ENCODE data around the gene OR2J2. TPM values are rescaled to one million over a fixed set of nuclear protein-coding genes. Genes with fewer than 3 reads are reported as not detected.
"Not testable (repeated sequence)": the region's sequence is repeated elsewhere in the genome, so short reads cannot be mapped to it uniquely, and the experiment has no call there.

Gene OR2J2
- total RNA-seq, result not detected
- polyA plus RNA-seq, result not detected
- 0 to 0.09 (median 0) reads per million in 6 experiments for total RNA-seq

- ATAC-seq, H3K4me1 Mint-ChIP-seq, POLR2A ChIA-PET, H3K27ac Mint-ChIP-seq, H3K4me3 Mint-ChIP-seq, H3K36me3 Mint-ChIP-seq, H3K9me3 Mint-ChIP-seq, DNase-seq: not testable (repeated sequence)
- H3K27me3 Mint-ChIP-seq, result peaks cover 18 to 56% (median 25%) of the 10 kb centered on the region in 5 donors
Measured at GRCh38 chr6:29170607-29171006, at the start of gene OR2J2. OR2J2 (plus strand) TSS chr6:29170907; CDS start chr6:29173636, 2,729 bp downstream.

- H3K4me3 Mint-ChIP-seq, result no peak overlapping the region
- POLR2A ChIA-PET, result no interaction called here
- DNase-seq, result peak in 1 of 10 donors; percentile 55
- no peak overlapping the region for H3K27ac Mint-ChIP-seq
- H3K4me1 Mint-ChIP-seq, result no peaks in the 10 kb centered on the region
- H3K27me3 Mint-ChIP-seq, result peaks cover 24 to 57% (median 31%) of the 10 kb centered on the region in 5 donors
- ATAC-seq, result no peak
- H3K36me3 Mint-ChIP-seq, result no peaks in the 10 kb centered on the region
- no peaks in the 10 kb centered on the region for H3K9me3 Mint-ChIP-seq
Measured at GRCh38 chr6:29129326-29130012, 41.2 kb upstream of the OR2J2 start.

- no peak for DNase-seq
- Mint-ChIP-seq H3K4me1 (no peaks in the 10 kb centered on the region), H3K4me3 (no peak overlapping the region), H3K9me3 (no peaks in the 10 kb centered on the region), H3K36me3 (no peaks in the 10 kb centered on the region), H3K27me3 (peaks cover 29 to 62% (median 33%) of the 10 kb centered on the region in 5 donors), H3K27ac (no peak overlapping the region)
- ATAC-seq, result no peak
- POLR2A ChIA-PET, result no interaction called here
Measured at GRCh38 chr6:29130644-29131043, 40.1 kb upstream of the OR2J2 start.

- no peak overlapping the region for H3K27ac Mint-ChIP-seq
- H3K4me1 Mint-ChIP-seq, result no peaks in the 10 kb centered on the region
- H3K36me3 Mint-ChIP-seq, result no peaks in the 10 kb centered on the region
- H3K27me3 Mint-ChIP-seq, result peaks cover 26 to 54% (median 32%) of the 10 kb centered on the region in 5 donors
- ATAC-seq, result no peak
- POLR2A ChIA-PET, result no interaction called here
- no peak for DNase-seq
- H3K9me3 Mint-ChIP-seq, result no peaks in the 10 kb centered on the region
- H3K4me3 Mint-ChIP-seq, result no peak overlapping the region
Measured at GRCh38 chr6:29131691-29132090, 39.0 kb upstream of the OR2J2 start.

- peaks cover 11 to 32% (median 23%) of the 10 kb centered on the region in 5 donors for H3K27me3 Mint-ChIP-seq
- H3K9me3 Mint-ChIP-seq, result peaks cover 0 to 5% (median 0%) of the 10 kb centered on the region in 9 donors
- no peak overlapping the region for H3K4me3 Mint-ChIP-seq
- ATAC-seq (no peak), DNase-seq (no peak)
- no peaks in the 10 kb centered on the region for H3K36me3 Mint-ChIP-seq
- H3K27ac Mint-ChIP-seq, result no peak overlapping the region
- POLR2A ChIA-PET, result no interaction called here
- no peaks in the 10 kb centered on the region for H3K4me1 Mint-ChIP-seq
Measured at GRCh38 chr6:29137724-29138123, 33.0 kb upstream of the OR2J2 start.

- DNase-seq (no peak), ATAC-seq (no peak)
- Mint-ChIP-seq H3K9me3 (peaks cover 0 to 20% (median 4%) of the 10 kb centered on the region in 9 donors), H3K27ac (no peak overlapping the region), H3K4me3 (no peak overlapping the region), H3K27me3 (peaks cover 8 to 31% (median 20%) of the 10 kb centered on the region in 5 donors), H3K36me3 (peaks cover 0 to 5% (median 5%) of the 10 kb centered on the region in 3 donors), H3K4me1 (no peaks in the 10 kb centered on the region)
- POLR2A ChIA-PET, result no interaction called here
Measured at GRCh38 chr6:29141606-29142005, 29.1 kb upstream of the OR2J2 start.

- POLR2A ChIA-PET, result no interaction called here
- Mint-ChIP-seq H3K27me3 (peaks cover 8 to 36% (median 20%) of the 10 kb centered on the region in 5 donors), H3K9me3 (peaks cover 0 to 20% (median 4%) of the 10 kb centered on the region in 9 donors), H3K36me3 (peaks cover 0 to 5% (median 5%) of the 10 kb centered on the region in 3 donors), H3K27ac (no peak overlapping the region), H3K4me3 (no peak overlapping the region), H3K4me1 (no peaks in the 10 kb centered on the region)
- no peak for ATAC-seq
- DNase-seq, result no peak
Measured at GRCh38 chr6:29142309-29142708, 28.4 kb upstream of the OR2J2 start.

- ATAC-seq, result no peak
- Mint-ChIP-seq H3K4me3 (no peak overlapping the region), H3K4me1 (no peaks in the 10 kb centered on the region), H3K27me3 (peaks cover 17 to 52% (median 23%) of the 10 kb centered on the region in 5 donors), H3K9me3 (peaks cover 11 to 39% (median 14%) of the 10 kb centered on the region in 9 donors), H3K27ac (no peak overlapping the region), H3K36me3 (peaks cover 0 to 16% (median 5%) of the 10 kb centered on the region in 3 donors)
- DNase-seq, result no peak
- POLR2A ChIA-PET, result no interaction called here
Measured at GRCh38 chr6:29146179-29146578, 24.5 kb upstream of the OR2J2 start.

- peaks cover 0 to 16% (median 5%) of the 10 kb centered on the region in 3 donors for H3K36me3 Mint-ChIP-seq
- peaks cover 23 to 53% (median 27%) of the 10 kb centered on the region in 5 donors for H3K27me3 Mint-ChIP-seq
- POLR2A ChIA-PET, result no interaction called here
- ATAC-seq, result no peak
- no peak overlapping the region for H3K4me3 Mint-ChIP-seq
- H3K27ac Mint-ChIP-seq, result no peak overlapping the region
- no peaks in the 10 kb centered on the region for H3K4me1 Mint-ChIP-seq
- no peak for DNase-seq
- H3K9me3 Mint-ChIP-seq, result peaks cover 10 to 38% (median 14%) of the 10 kb centered on the region in 9 donors
Measured at GRCh38 chr6:29147074-29147473, 23.6 kb upstream of the OR2J2 start.

GRCh38 chr6:29149444-29149843 is 21.3 kb upstream of the OR2J2 start:
- DNase-seq, H3K27ac Mint-ChIP-seq, ATAC-seq, POLR2A ChIA-PET, H3K4me1 Mint-ChIP-seq, H3K4me3 Mint-ChIP-seq: not testable (repeated sequence)
- Mint-ChIP-seq H3K9me3 (peaks cover 7 to 29% (median 11%) of the 10 kb centered on the region in 9 donors), H3K27me3 (peaks cover 32 to 70% (median 37%) of the 10 kb centered on the region in 5 donors), H3K36me3 (peaks cover 0 to 14% (median 0%) of the 10 kb centered on the region in 3 donors)

GRCh38 chr6:29153083-29153482 is 17.6 kb upstream of the OR2J2 start:
- peaks cover 36 to 69% (median 43%) of the 10 kb centered on the region in 5 donors for H3K27me3 Mint-ChIP-seq
- POLR2A ChIA-PET, result no interaction called here
- ATAC-seq (no peak), DNase-seq (no peak)
- no peak overlapping the region for H3K4me3 Mint-ChIP-seq
- H3K9me3 Mint-ChIP-seq, result peaks cover 6 to 35% (median 15%) of the 10 kb centered on the region in 9 donors
- H3K36me3 Mint-ChIP-seq, result peaks cover 0 to 15% (median 0%) of the 10 kb centered on the region in 3 donors
- no peak overlapping the region for H3K27ac Mint-ChIP-seq
- H3K4me1 Mint-ChIP-seq, result no peaks in the 10 kb centered on the region

- Mint-ChIP-seq H3K9me3 (peaks cover 0 to 19% (median 5%) of the 10 kb centered on the region in 9 donors), H3K27me3 (peaks cover 29 to 66% (median 33%) of the 10 kb centered on the region in 5 donors)
- POLR2A ChIA-PET, DNase-seq, H3K4me3 Mint-ChIP-seq, H3K36me3 Mint-ChIP-seq, H3K4me1 Mint-ChIP-seq, H3K27ac Mint-ChIP-seq, ATAC-seq: not testable (repeated sequence)
Measured at GRCh38 chr6:29155182-29155581, 15.5 kb upstream of the OR2J2 start.

GRCh38 chr6:29159922-29160321 is 10.8 kb upstream of the OR2J2 start:
- not testable (repeated sequence) for H3K4me1 Mint-ChIP-seq, ATAC-seq
- peaks cover 34 to 90% (median 42%) of the 10 kb centered on the region in 5 donors for H3K27me3 Mint-ChIP-seq

More at GRCh38 chr6:29159922-29160321, 10.8 kb upstream of the OR2J2 start:
- DNase-seq, H3K27ac Mint-ChIP-seq, H3K4me3 Mint-ChIP-seq, H3K36me3 Mint-ChIP-seq, POLR2A ChIA-PET: not testable (repeated sequence)
- H3K9me3 Mint-ChIP-seq, result peaks cover 0 to 16% (median 2%) of the 10 kb centered on the region in 9 donors
